NB4 (cell line): Measurements from ENCODE around the gene ADAMTSL2.

ENCODE experiments used
- MYC ChIP-seq: IDR thresholded peaks from 2 replicates; pipeline ENCODE4 v1.6.1; 2011; ENCODE audit warnings: low read depth, low read length
- POLR2A ChIP-seq: IDR thresholded peaks from 2 replicates; pipeline ENCODE4 v1.6.1; 2011; ENCODE audit warnings: mild to moderate bottlenecking; ENCODE audit not compliant: insufficient read length; ENCODE audit errors: extremely low read depth
- TF ChIP-seq, protein P1 (sequence below): IDR thresholded peaks from one replicate; pipeline ENCODE4 v1.5.1; 2012; ENCODE audit warnings: low read depth, low read length
- TF ChIP-seq, protein P2 (sequence below): IDR thresholded peaks from 2 replicates; pipeline ENCODE4 v1.6.1; 2011; ENCODE audit warnings: low read depth, low read length

DNA sequence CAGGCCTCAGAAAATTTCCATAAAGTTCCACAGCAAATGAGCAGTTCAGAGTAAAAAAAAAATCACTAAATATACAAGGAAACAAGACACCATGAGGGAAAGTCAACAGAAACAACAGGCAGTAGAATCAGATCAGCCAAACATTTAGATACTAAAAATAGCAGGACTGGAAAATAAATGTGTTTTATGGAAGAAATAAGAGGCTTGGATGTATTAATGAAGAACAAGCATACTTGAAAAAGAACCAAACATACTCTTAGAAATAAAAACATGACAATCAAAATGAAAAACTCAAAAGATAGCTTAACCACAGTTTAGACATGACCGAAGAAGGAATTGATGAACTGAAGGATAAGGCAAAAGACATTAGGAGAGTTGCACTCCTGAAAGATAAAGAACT, 32.4 kb upstream of the ADAMTSL2 start:
- no peak for TF ChIP-seq POLR2A
- TF ChIP-seq, protein P1, sequence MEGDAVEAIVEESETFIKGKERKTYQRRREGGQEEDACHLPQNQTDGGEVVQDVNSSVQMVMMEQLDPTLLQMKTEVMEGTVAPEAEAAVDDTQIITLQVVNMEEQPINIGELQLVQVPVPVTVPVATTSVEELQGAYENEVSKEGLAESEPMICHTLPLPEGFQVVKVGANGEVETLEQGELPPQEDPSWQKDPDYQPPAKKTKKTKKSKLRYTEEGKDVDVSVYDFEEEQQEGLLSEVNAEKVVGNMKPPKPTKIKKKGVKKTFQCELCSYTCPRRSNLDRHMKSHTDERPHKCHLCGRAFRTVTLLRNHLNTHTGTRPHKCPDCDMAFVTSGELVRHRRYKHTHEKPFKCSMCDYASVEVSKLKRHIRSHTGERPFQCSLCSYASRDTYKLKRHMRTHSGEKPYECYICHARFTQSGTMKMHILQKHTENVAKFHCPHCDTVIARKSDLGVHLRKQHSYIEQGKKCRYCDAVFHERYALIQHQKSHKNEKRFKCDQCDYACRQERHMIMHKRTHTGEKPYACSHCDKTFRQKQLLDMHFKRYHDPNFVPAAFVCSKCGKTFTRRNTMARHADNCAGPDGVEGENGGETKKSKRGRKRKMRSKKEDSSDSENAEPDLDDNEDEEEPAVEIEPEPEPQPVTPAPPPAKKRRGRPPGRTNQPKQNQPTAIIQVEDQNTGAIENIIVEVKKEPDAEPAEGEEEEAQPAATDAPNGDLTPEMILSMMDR, result no peak
- TF ChIP-seq, protein P2, sequence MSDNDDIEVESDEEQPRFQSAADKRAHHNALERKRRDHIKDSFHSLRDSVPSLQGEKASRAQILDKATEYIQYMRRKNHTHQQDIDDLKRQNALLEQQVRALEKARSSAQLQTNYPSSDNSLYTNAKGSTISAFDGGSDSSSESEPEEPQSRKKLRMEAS, result no peak
- TF ChIP-seq MYC, result no peak
